HepG2 (cell line): ENCODE data around the gene CSNK2A2. TPM values are rescaled to one million over a fixed set of nuclear protein-coding genes. Genes with fewer than 3 reads are reported as not detected.
A peak's percentile ranks its signal among the peaks of the same experiment; 100 is the strongest.

Source experiments
- ATAC-seq: fragments of 200-7000 bp; cut with Tn5 transposase; 3 replicates; pipeline ENCODE4 v1.9.1; 2020; ENCODE audit warnings: mild to moderate bottlenecking, moderate library complexity
- BruUV-seq: library from RNA; stranded (reverse); fragments of 400-500 nt; replicated peaks from 2 replicates; lab custom pipeline; 2021; lab: Mats Ljungman, UMichigan
- CTCF ChIA-PET: fragments of 300-600 bp; formaldehyde crosslinking; extraction: SDS; loops from one replicate; lab custom pipeline; 2021; ENCODE audit warnings: low total read pairs, inconsistent platforms, low intra/inter-chr PET ratio; lab: Yijun Ruan, JAX
- POLR2A ChIA-PET: fragments of 350-600 bp; sonication (Branson Sonifier 250); formaldehyde crosslinking; loops from one replicate; lab custom pipeline; 2020; ENCODE audit warnings: antibody characterized with exemption, inconsistent platforms; lab: Yijun Ruan, JAX
- DNase-seq: peaks from one replicate; pipeline ENCODE4 v3.0.0-alpha.2; 2015; ENCODE audit warnings: low spot score
- FAIRE-seq: peaks from 3 replicates; lab custom pipeline; 2011; peaks lifted over from hg19 to GRCh38; lab: Jason Lieb, UNC
- H2AFZ ChIP-seq: one replicate; pipeline ENCODE4 v1.6.1; 2011; ENCODE audit warnings: low read length, inconsistent platforms
- H3K27ac ChIP-seq: fragments of 300-600 bp; 3 replicates; pipeline ENCODE4 v1.8.0; 2011; ENCODE audit warnings: mixed run types, mild to moderate bottlenecking, mixed read lengths, low read length, inconsistent platforms; ENCODE audit not compliant: insufficient read depth; ENCODE audit errors: extremely low read length
- H3K27me3 ChIP-seq, 2 experiments: fragments of 200-600 bp in 1 of 2; 2 replicates in 1 of 2; 3 replicates in 1 of 2; pipeline versions ENCODE4 v1.6.0 to v1.8.0; 2011; ENCODE audit warnings: low read length in 2 of 2, mild to moderate bottlenecking in 2 of 2, moderate library complexity in 2 of 2, inconsistent platforms in 1 of 2; ENCODE audit not compliant: insufficient read depth in 2 of 2, control insufficient read depth in 1 of 2
- H3K36me3 ChIP-seq, 2 experiments: fragments of 200-600 bp in 1 of 2; replicated peaks in 1 of 2; 2 replicates in 1 of 2; 3 replicates in 1 of 2; pipeline versions ENCODE4 v1.5.1 to v1.8.0; 2011; ENCODE audit warnings: low read length in 2 of 2, inconsistent platforms in 1 of 2; ENCODE audit not compliant: insufficient read depth in 2 of 2, control insufficient read depth in 1 of 2
- H3K4me1 ChIP-seq: 2 replicates; pipeline ENCODE4 v1.5.1; 2012; ENCODE audit warnings: low read length, inconsistent platforms; ENCODE audit not compliant: insufficient read depth
- H3K4me2 ChIP-seq: 2 replicates; pipeline ENCODE4 v1.6.0; 2011; ENCODE audit warnings: low read depth, low read length, inconsistent platforms
- H3K4me3 ChIP-seq, 3 experiments: fragments of 200-600 bp in 1 of 3; sonication (generic), shearing (Covaris generic) in 1 of 3; replicated peaks in 1 of 3; 2 replicates each; pipeline ENCODE4 v1.5.1; 2011 to 2016; ENCODE audit warnings: low read length in 3 of 3, inconsistent platforms in 2 of 3, low read depth in 2 of 3, mild to moderate bottlenecking in 2 of 3, control low read depth in 1 of 3, mixed read lengths in 1 of 3; ENCODE audit not compliant: insufficient read depth in 1 of 3
- H3K79me2 ChIP-seq: one replicate; pipeline ENCODE4 v1.6.1; 2011; ENCODE audit warnings: low read length, inconsistent platforms; ENCODE audit not compliant: insufficient read depth
- H3K9ac ChIP-seq: 2 replicates; pipeline ENCODE4 v1.6.0; 2011; ENCODE audit warnings: mild to moderate bottlenecking, low read depth, low read length, inconsistent platforms; ENCODE audit not compliant: insufficient read depth
- H3K9me3 ChIP-seq: 2 replicates; pipeline ENCODE4 v1.5.1; 2012; ENCODE audit warnings: mild to moderate bottlenecking, low read length
- H4K20me1 ChIP-seq: 2 replicates; pipeline ENCODE4 v1.6.0; 2011; ENCODE audit warnings: inconsistent platforms, mild to moderate bottlenecking, low read length, moderate library complexity; ENCODE audit not compliant: insufficient read depth
- BCL6 ChIP-seq: IDR thresholded peaks from 2 replicates; pipeline ENCODE4 v1.6.1; 2016; ENCODE audit warnings: missing genetic modification reagents, missing compliant biosample characterization
- CBX5 ChIP-seq: sonication (generic); formaldehyde crosslinking; IDR thresholded peaks from 2 replicates; pipeline ENCODE4 v1.4.0; 2020; ENCODE audit warnings: missing genetic modification reagents, borderline replicate concordance
- KDM3A ChIP-seq: IDR thresholded peaks from 2 replicates; pipeline ENCODE4 v1.6.1; 2018; ENCODE audit warnings: low read depth, missing compliant biosample characterization
- KDM4B ChIP-seq: sonication (generic); formaldehyde crosslinking; IDR thresholded peaks from 2 replicates; pipeline ENCODE4 v1.4.0; 2020; ENCODE audit warnings: missing genetic modification reagents
- MAFF ChIP-seq: IDR thresholded peaks from 2 replicates; pipeline ENCODE4 v1.6.1; 2011; ENCODE audit warnings: low read depth, low read length, improper control_type of control experiment
- MBNL3 ChIP-seq: fragments of 250-450 bp; sonication (Bioruptor Pico); conservative IDR thresholded peaks from 2 replicates; pipeline ENCODE4 v1.8.0; 2022; ENCODE audit warnings: mild to moderate bottlenecking, inconsistent platforms
- MIXL1 ChIP-seq: IDR thresholded peaks from 2 replicates; pipeline ENCODE4 v1.6.1; 2016
- MLLT10 ChIP-seq: sonication (generic); formaldehyde crosslinking; IDR thresholded peaks from 2 replicates; pipeline ENCODE4 v1.4.0; 2020; ENCODE audit warnings: missing genetic modification reagents
- NPAS2 ChIP-seq: sonication (generic); formaldehyde crosslinking; IDR thresholded peaks from 2 replicates; pipeline ENCODE4 v1.8.0; 2022; ENCODE audit warnings: mild to moderate bottlenecking, missing genetic modification reagents, borderline replicate concordance
- SAFB2 ChIP-seq: sonication (generic); formaldehyde crosslinking; IDR thresholded peaks from 2 replicates; pipeline ENCODE4 v1.5.1; 2020; ENCODE audit warnings: missing genetic modification reagents, low read depth, mild to moderate bottlenecking, borderline replicate concordance
- SAP130 ChIP-seq: IDR thresholded peaks from 2 replicates; pipeline ENCODE4 v1.6.1; 2016; ENCODE audit warnings: low read depth
- SRSF9 ChIP-seq: fragments of 200-400 bp; formaldehyde crosslinking; IDR thresholded peaks from 2 replicates; pipeline ENCODE4 v1.6.1; 2018; ENCODE audit warnings: borderline replicate concordance, mild to moderate bottlenecking, low read depth, low read length; ENCODE audit not compliant: insufficient read depth, poor library complexity, severe bottlenecking
- TP53 ChIP-seq: sonication (generic); formaldehyde crosslinking; conservative IDR thresholded peaks from 2 replicates; pipeline ENCODE4 v1.4.0; 2020; ENCODE audit warnings: missing genetic modification reagents
- ZBTB10 ChIP-seq: sonication (generic); formaldehyde crosslinking; IDR thresholded peaks from 2 replicates; pipeline ENCODE4 v1.4.0; 2020; ENCODE audit warnings: missing genetic modification reagents, borderline replicate concordance
- ZNF136 ChIP-seq: sonication (generic); formaldehyde crosslinking; IDR thresholded peaks from 2 replicates; pipeline ENCODE4 v1.8.1; 2022; ENCODE audit warnings: low read depth, mild to moderate bottlenecking, moderate library complexity, missing genetic modification reagents
- ZNF205 ChIP-seq: IDR thresholded peaks from 2 replicates; pipeline ENCODE4 v1.6.1; 2018; ENCODE audit warnings: missing biosample characterization, missing genetic modification reagents
- ZNF367 ChIP-seq: sonication (generic); formaldehyde crosslinking; IDR thresholded peaks from 2 replicates; pipeline ENCODE4 v1.4.0; 2020; ENCODE audit warnings: missing genetic modification reagents, borderline replicate concordance
- ZNF547 ChIP-seq: sonication (generic); formaldehyde crosslinking; IDR thresholded peaks from 2 replicates; pipeline ENCODE4 v1.5.1; 2020; ENCODE audit warnings: mild to moderate bottlenecking, missing genetic modification reagents
- ZNF768 ChIP-seq: sonication (generic); formaldehyde crosslinking; IDR thresholded peaks from 2 replicates; pipeline ENCODE4 v1.4.0; 2020; ENCODE audit warnings: missing genetic modification reagents
- WGBS: methylation state at CpG from one replicate; pipeline ENCODE4 v1.1.6; 2017; ENCODE audit warnings: low lambda C conversion rate; 5-methylcytosine and 5-hydroxymethylcytosine counted together
- in situ Hi-C: cut with HindIII; loops from 2 replicates; pipeline ENCODE4 v1.10.0; 2017; ENCODE audit warnings: low pct_unique_long_range_greater_than_20kb; ENCODE audit not compliant: extremely low pct_ligation_motif_present
- intact Hi-C: fragments of 100-400 bp; cut with micrococcal nuclease; formaldehyde crosslinking; loops from one replicate; pipeline ENCODE4 v1.10.0; 2022; ENCODE audit not compliant: unreplicated experiment
- polyA plus RNA-seq, 8 experiments: library from polyadenylated mRNA; depleted of rRNA in 3 of 8; stranded (reverse) in 7 of 8; unstranded in 1 of 8; fragments of >200 nt; fragmentation: Illumina TruSeq in 4 of 8; extraction: Trizol in 4 of 8; gene quantifications; 2 replicates each; pipeline versions ENCODE4 v1.2.1 to v1.2.3, GENCODE V29; 2011 to 2016; ENCODE audit warnings: low read depth in 4 of 8, missing spikeins in 1 of 8, mixed read lengths in 1 of 8; ENCODE audit not compliant: insufficient read depth in 1 of 8
- total RNA-seq, 5 experiments: library from RNA; depleted of rRNA; stranded (reverse); fragments of >200 nt; fragmentation: Illumina TruSeq; extraction: Trizol; gene quantifications; 2 replicates each; pipeline ENCODE4 v1.2.3, GENCODE V29; 2016; ENCODE audit warnings: low read depth in 1 of 5

CSNK2A2 gene
- total and polyA plus RNA-seq, 2 of the 13 experiments (the other 11 are each of a cell fraction or from before 2014, with no cell fraction given): 46.4 to 56.9 TPM

GRCh38 chr16:58235663-58236062 lies 37.8 kb upstream of the CSNK2A2 start:
- Histone ChIP-seq H3K36me3 (no peaks in the 10 kb centered on the region), H3K4me3 (peak overlapping the region in 1 of 3 experiments; percentile 63; a peak in 1 of 6 replicates), H3K9me3 (no peaks in the 10 kb centered on the region), H3K9ac (no peak overlapping the region), H3K27ac (no peak overlapping the region), H3K79me2 (no peaks in the 10 kb centered on the region), H3K4me1 (peaks cover 14% of the 10 kb centered on the region), H3K27me3 (no peaks in the 10 kb centered on the region; a peak in 2 of 5 replicates), H4K20me1 (no peaks in the 10 kb centered on the region), H2AFZ (peak overlapping the region; percentile 32), H3K4me2 (peak overlapping the region; percentile 80)
- WGBS: 6% methylated on average over 3 of the region's 3 CpGs
- CTCF ChIA-PET: no interaction called here
- in situ Hi-C loops (no loop called here), intact Hi-C loops (no loop called here)
- TF ChIP-seq ZNF547 (no peak), SAFB2 (CRISPR knock-in tag) (no peak), SAP130 (no peak), SRSF9 (no peak), MIXL1 (no peak), MAFF (no peak), MBNL3 (no peak), KDM3A (CRISPR knock-in tag) (no peak), NPAS2 (CRISPR knock-in tag) (no peak)
- no peak for DNase-seq
- no peak for ATAC-seq
- POLR2A ChIA-PET: no interaction called here
- no peak for FAIRE-seq
- BruUV-seq: no TSS peak

GRCh38 chr16:58234831-58235595 lies 37.1 kb upstream of the CSNK2A2 start:
- no peaks in the 10 kb centered on the region for H3K79me2 ChIP-seq
- POLR2A ChIA-PET: no interaction called here
- ATAC-seq: no peak
- no peaks in the 10 kb centered on the region; a peak in 3 of 5 replicates for H3K27me3 ChIP-seq
- FAIRE-seq: no peak
- H4K20me1 ChIP-seq: no peaks in the 10 kb centered on the region
- CTCF ChIA-PET: no interaction called here
- intact Hi-C loops: no loop called here
- in situ Hi-C loops: no loop called here
- peaks cover 14% of the 10 kb centered on the region for H3K4me1 ChIP-seq
- no TSS peak for BruUV-seq
- DNase-seq: no peak
- H3K36me3 ChIP-seq: no peaks in the 10 kb centered on the region
- WGBS: 3% methylated on average over 10 of the region's 10 CpGs
- no peak overlapping the region for H3K9ac ChIP-seq
- H2AFZ ChIP-seq: no peak overlapping the region
- no peak overlapping the region for H3K27ac ChIP-seq
- no peak overlapping the region for H3K4me3 ChIP-seq
- no peak overlapping the region for H3K4me2 ChIP-seq
- H3K9me3 ChIP-seq: no peaks in the 10 kb centered on the region
- peak; percentile 39; the same call in 1 of the 2 replicates for TF ChIP-seq ZNF768 (CRISPR knock-in tag)
- TF ChIP-seq KDM4B (CRISPR knock-in tag): no peak
- no peak for TF ChIP-seq ZNF136 (CRISPR knock-in tag)
- TF ChIP-seq TP53: no peak
- TF ChIP-seq ZNF367 (CRISPR knock-in tag): no peak
- no peak for TF ChIP-seq MLLT10 (CRISPR knock-in tag)
- no peak for TF ChIP-seq ZBTB10
- no peak for TF ChIP-seq CBX5 (CRISPR knock-in tag)
- TF ChIP-seq ZNF205 (CRISPR knock-in tag): no peak
- no peak for TF ChIP-seq BCL6 (CRISPR knock-in tag)
